Stimulated activated CD4-positive, alpha-beta T cell treated with anti-CD3 and anti-CD28 coated beads, Interleukin-12 subunit alpha, Interleukin-12 subunit beta, amount 100 ng/mL, for 48 hours (primary cell): ENCODE data around the gene MAP10.

Experiments
- DNase-seq, 3 donors: peaks; one replicate each; pipeline ENCODE4 v3.0.0-alpha.2; 2020; ENCODE audit warnings: low read depth in 2 of 3, low spot score in 1 of 3

The MAP10 gene

DNA sequence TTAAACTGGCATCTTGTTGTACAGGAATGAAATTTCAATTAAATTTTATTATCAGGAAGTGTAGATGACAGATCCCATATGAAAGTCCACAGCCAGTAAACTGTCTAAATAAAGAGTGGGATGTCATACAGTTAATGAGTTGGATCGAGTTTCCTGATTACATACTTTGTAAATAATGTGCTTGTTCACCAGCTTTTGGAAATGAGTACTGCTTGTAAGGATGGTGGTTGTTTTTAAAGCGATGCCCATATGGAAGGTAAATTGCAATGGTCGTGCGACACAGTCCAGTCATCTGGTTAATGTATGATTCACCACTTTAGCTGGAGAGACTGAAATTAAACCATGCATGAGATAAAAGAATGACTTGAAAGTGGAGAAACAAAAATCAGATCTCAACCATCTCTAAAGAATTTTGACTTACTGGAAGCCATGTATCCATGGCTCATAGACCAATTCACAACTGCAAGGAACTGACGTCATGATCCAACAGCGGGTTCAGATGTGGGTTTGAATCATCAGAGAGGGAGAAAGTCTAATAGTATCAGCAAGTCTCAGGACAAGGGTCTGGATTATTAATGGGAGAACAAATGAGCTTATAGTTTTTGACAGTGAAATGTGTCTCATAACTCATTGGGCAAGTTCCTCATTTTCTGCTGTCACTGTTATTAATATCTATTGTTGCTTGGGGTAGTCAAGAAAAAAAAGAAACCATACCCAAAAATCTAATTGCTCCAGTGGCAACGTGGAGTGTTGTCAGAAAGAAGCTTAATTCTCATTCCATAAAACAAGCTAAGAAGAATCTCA lies 49.0 kb downstream of the MAP10 start:
- DNase-seq: no peak

GRCh38 chr1:232854798-232855159 lies 49.6 kb downstream of the MAP10 start:
- DNase-seq: no peak

- DNase-seq: no peak
These were observed 51.3 kb downstream of the MAP10 start for GRCh38 chr1:232856541-232856940.
